ENCODE measurements around the gene PRR23A. TPM values are rescaled to one million over a fixed set of nuclear protein-coding genes. Genes with fewer than 3 reads are reported as not detected.

PRR23A gene
- total RNA-seq (ENCODE audit: unreplicated experiment) = not detected
- long read RNA-seq = 0 reads

DNA sequence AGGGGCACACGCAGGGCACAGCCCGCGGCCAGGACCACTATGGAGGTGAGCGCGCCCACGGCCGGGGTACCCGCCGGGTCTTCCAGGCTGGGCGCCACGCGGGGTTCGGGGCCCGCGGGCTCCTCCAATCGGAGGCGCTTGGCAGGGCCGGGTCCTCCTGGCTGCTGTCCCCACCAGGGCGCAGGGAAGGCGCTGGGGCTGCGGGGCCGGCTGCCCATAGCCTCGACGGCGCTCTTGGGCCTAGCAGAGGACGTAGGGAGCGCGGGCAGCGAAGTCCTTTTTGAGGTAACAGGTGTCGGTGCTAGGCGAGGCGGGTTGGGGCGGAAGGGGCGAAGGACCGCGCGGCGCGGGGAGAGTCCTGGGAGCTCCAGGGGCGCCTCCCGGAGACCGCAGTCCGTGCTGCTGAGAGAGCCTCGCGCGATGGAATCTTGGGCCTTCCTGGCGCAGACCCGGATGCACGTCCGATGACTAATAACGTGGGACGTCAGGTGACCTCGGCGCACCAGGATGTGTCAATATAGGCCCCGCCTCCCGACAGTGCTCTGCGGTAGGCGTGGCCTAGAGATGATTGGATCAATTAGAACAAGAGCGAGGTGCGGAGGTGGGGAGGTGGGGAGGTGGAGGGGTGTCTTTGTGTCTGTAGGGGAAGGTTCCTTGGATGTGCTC lies at the start of gene PRR23A:
TSS of gene PRR23A (minus strand) at position 218 of the 666 bp plus-strand sequence. CDS start at position 218, 0 bp downstream.
- no peaks in the 10 kb centered on the region for H3K27me3 Mint-ChIP-seq (ENCODE audit: unreplicated experiment)
- peaks cover 5% of the 10 kb centered on the region for H3K9me3 Mint-ChIP-seq (ENCODE audit: unreplicated experiment)
- TF ChIP-seq, protein P1, sequence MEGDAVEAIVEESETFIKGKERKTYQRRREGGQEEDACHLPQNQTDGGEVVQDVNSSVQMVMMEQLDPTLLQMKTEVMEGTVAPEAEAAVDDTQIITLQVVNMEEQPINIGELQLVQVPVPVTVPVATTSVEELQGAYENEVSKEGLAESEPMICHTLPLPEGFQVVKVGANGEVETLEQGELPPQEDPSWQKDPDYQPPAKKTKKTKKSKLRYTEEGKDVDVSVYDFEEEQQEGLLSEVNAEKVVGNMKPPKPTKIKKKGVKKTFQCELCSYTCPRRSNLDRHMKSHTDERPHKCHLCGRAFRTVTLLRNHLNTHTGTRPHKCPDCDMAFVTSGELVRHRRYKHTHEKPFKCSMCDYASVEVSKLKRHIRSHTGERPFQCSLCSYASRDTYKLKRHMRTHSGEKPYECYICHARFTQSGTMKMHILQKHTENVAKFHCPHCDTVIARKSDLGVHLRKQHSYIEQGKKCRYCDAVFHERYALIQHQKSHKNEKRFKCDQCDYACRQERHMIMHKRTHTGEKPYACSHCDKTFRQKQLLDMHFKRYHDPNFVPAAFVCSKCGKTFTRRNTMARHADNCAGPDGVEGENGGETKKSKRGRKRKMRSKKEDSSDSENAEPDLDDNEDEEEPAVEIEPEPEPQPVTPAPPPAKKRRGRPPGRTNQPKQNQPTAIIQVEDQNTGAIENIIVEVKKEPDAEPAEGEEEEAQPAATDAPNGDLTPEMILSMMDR (IDR thresholded peaks at IDR 0.05; ENCODE audit: partially characterized antibody, unreplicated experiment) = no peak
- no peak within 1 kb of the TSS for H3K4me3 Mint-ChIP-seq (ENCODE audit: unreplicated experiment)
- no peaks in the 10 kb centered on the region for H3K4me1 Mint-ChIP-seq (ENCODE audit: low read depth, unreplicated experiment)
- no peak for DNase-seq
- H3K36me3 Mint-ChIP-seq (ENCODE audit: unreplicated experiment) = peaks cover 13% of the 10 kb centered on the region
- no peak within 1 kb of the TSS for H3K27ac Mint-ChIP-seq (ENCODE audit: unreplicated experiment)

DNA sequence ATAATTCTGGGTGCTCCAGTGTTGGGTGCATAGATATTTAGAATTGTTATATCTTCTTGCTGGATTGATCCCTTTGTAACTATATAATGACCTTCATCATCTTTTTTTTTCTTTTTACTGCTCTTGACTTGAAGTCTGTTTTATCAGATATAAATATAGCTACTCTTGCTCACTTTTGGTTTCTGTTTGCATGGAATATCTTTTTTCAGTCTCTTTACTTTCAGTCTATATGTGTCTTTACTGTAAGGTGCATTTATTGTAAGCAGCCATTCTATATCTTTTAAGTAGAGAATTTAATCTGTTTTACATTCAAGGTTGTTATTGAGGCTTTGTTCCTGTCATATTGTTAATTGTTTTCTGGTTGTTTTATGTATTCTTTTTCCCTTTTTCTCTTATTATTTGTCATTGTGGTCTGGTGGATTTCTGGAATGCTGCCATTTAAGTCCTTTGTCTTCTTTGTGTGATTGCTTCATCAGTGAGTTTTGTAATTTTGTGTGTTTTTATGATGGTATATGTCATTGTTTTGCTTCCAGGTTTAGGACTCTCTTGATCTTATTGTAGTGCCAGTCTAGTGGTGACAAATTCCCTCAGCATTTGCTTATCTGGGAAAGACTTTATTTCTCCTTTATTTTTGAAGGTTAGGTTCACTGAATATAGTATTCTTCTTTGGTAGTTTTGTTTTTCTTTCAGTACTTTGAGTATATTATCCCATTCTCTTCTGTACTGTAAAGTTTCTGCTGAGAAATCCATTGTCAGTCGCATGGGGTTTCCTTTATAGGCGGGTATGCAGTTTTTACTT lies 46.9 kb upstream of the PRR23A start:
- Mint-ChIP-seq H3K4me1 (ENCODE audit: low read depth, unreplicated experiment) (no peaks in the 10 kb centered on the region), H3K27ac (ENCODE audit: unreplicated experiment) (no peak overlapping the region), H3K9me3 (ENCODE audit: unreplicated experiment) (peaks cover 11% of the 10 kb centered on the region), H3K4me3 (ENCODE audit: unreplicated experiment) (no peak overlapping the region), H3K36me3 (ENCODE audit: unreplicated experiment) (peaks cover 7% of the 10 kb centered on the region), H3K27me3 (ENCODE audit: unreplicated experiment) (peaks cover 6% of the 10 kb centered on the region)
- DNase-seq = no peak
- TF ChIP-seq, protein P1 (IDR thresholded peaks at IDR 0.05; ENCODE audit: partially characterized antibody, unreplicated experiment) = no peak

DNA sequence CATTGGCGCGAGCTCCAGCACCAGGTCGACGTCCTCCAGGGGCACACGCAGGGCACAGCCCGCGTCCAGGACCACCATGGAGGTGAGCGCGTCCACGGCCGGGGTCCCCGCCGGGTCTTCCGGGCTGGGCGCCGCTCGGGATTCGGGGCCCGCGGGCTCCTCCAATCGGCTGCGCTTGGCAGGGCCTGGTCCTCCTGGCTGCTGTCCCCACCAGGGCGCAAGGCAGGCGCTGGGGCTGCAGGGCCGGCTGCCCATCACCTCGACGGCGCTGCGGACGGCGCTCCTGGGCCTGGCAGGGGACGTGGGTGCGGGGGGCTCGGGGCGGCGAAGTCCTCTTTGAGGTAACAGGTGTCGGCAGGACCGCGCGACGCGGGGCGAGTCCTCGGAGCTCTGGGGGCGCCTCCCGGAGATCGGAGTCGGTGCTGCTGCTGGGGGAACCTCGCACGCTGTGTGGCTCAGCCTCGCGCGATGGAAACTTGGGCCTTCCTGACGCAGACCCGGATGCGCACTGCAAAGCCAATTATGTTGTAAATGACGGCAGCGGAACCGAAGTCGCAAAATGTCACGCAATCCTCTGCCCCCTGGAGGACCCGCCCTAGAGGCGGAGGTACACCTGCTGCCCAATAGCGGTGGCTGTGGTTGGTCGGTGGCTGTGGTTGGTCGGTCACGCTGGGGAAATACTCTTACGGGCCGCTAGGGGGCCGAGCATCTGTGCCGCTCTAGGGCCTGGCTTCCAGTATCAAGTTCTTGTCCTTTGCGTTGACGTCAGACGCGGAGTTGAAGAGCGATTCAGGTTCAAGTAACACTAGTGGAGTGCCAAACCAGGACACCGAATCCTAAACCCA lies 38.5 kb upstream of the PRR23A start, which contains the start of gene PRR23C:
TSS of gene PRR23C (minus strand) at position 527 of the 845 bp plus-strand sequence. CDS start at position 255, 272 bp downstream.
- H3K27ac Mint-ChIP-seq (ENCODE audit: unreplicated experiment) = no peak within 1 kb of the TSS
- H3K9me3 Mint-ChIP-seq (ENCODE audit: unreplicated experiment) = no peaks in the 10 kb centered on the region
- DNase-seq = no peak
- no peak within 1 kb of the TSS for H3K4me3 Mint-ChIP-seq (ENCODE audit: unreplicated experiment)
- H3K27me3 Mint-ChIP-seq (ENCODE audit: unreplicated experiment) = peaks cover 4% of the 10 kb centered on the region
- H3K4me1 Mint-ChIP-seq (ENCODE audit: low read depth, unreplicated experiment) = no peaks in the 10 kb centered on the region
- H3K36me3 Mint-ChIP-seq (ENCODE audit: unreplicated experiment) = peaks cover 6% of the 10 kb centered on the region
- TF ChIP-seq, protein P1 (IDR thresholded peaks at IDR 0.05; ENCODE audit: partially characterized antibody, unreplicated experiment) = no peak

DNA sequence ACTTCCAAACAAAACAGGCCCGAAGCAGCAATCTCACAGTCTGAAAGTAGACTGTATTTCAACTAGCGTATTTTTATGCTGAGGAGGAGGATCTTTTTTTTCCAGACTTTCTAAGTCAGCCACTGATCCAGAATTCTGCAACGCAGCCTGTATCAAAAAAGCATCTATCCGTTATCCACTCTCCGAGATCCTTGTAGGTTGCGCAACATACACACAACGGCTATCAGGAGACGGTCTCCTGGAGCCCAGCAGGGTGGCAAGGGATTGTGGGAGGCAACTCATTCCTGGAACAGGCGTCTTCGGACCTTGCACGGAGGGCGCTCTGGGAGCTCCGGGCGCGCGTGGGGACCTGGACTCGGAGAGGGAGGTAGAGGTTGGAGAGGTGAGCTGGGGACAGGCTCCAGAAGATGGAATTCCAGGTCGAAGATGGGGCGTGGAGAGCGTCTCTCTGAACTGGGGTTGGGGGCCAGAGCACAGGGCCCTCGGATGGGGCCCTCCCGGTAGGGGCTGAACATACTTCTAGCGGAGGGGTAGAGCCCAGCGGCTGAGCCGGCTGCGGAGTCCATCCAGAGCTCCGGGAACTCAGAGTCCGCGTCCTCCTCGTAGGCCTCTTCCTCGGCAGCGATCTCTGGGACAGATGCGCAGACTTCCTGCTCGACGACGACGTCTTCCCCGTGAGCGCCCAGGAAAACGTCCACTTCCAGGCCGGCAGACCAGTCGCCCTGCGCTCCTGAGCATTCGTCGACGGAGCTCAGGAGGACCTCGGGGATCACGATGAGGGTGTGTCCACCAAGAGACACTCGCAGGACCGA lies 37.7 kb upstream of the PRR23A start:
- H3K27ac Mint-ChIP-seq (ENCODE audit: unreplicated experiment) = no peak overlapping the region
- peaks cover 6% of the 10 kb centered on the region for H3K36me3 Mint-ChIP-seq (ENCODE audit: unreplicated experiment)

More for the DNA sequence above, 37.7 kb upstream of the PRR23A start:
- DNase-seq = no peak
- H3K4me3 Mint-ChIP-seq (ENCODE audit: unreplicated experiment) = no peak overlapping the region
- TF ChIP-seq, protein P1 (IDR thresholded peaks at IDR 0.05; ENCODE audit: partially characterized antibody, unreplicated experiment) = no peak
- no peaks in the 10 kb centered on the region for H3K9me3 Mint-ChIP-seq (ENCODE audit: unreplicated experiment)
- no peaks in the 10 kb centered on the region for H3K4me1 Mint-ChIP-seq (ENCODE audit: low read depth, unreplicated experiment)
- H3K27me3 Mint-ChIP-seq (ENCODE audit: unreplicated experiment) = peaks cover 4% of the 10 kb centered on the region
